Lower leg skin (tissue), 3 donors: ENCODE results near the gene PKDREJ.

Experiments
- POLR2A ChIP-seq, 2 donors: fragments of 450-650 bp; IDR thresholded peaks; one replicate each; pipeline ENCODE4 v1.6.1; 2016 to 2017; ENCODE audit warnings: antibody characterized with exemption in 2 of 2, mild to moderate bottlenecking in 1 of 2, moderate library complexity in 1 of 2
- TF ChIP-seq, protein P1 (sequence below), 3 donors: fragments of 450-650 bp; IDR thresholded peaks; one replicate each; pipeline ENCODE4 v1.5.1; 2016; ENCODE audit warnings: antibody characterized with exemption in 3 of 3, mild to moderate bottlenecking in 3 of 3, moderate library complexity in 2 of 3

DNA sequence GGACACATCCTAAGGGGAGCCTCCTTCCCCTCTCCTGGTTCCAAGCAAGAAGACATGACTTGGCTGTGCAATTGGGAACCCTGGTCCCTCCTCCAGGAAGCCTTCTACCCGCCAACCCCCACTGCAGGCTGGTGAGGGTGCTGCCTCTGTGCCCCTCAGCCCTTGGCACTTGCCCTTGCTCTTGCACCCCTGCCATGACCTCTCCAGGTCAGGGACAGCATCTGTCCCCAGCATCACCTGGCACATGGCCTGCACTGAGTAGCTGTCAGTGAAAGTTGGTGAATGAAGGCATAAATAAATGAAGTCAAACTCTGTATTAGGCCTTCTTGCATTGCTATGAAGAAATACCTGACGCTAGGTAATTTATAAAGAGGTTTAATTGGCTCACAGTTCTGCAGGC, 31.6 kb upstream of the PKDREJ start:
- TF ChIP-seq, protein P1, sequence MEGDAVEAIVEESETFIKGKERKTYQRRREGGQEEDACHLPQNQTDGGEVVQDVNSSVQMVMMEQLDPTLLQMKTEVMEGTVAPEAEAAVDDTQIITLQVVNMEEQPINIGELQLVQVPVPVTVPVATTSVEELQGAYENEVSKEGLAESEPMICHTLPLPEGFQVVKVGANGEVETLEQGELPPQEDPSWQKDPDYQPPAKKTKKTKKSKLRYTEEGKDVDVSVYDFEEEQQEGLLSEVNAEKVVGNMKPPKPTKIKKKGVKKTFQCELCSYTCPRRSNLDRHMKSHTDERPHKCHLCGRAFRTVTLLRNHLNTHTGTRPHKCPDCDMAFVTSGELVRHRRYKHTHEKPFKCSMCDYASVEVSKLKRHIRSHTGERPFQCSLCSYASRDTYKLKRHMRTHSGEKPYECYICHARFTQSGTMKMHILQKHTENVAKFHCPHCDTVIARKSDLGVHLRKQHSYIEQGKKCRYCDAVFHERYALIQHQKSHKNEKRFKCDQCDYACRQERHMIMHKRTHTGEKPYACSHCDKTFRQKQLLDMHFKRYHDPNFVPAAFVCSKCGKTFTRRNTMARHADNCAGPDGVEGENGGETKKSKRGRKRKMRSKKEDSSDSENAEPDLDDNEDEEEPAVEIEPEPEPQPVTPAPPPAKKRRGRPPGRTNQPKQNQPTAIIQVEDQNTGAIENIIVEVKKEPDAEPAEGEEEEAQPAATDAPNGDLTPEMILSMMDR (IDR thresholded peaks at IDR 0.05): no peak
- TF ChIP-seq POLR2A (IDR thresholded peaks at IDR 0.05): no peak
